Fibroblast of lung (primary cell): ENCODE results near the gene BRD7. TPM values are rescaled to one million over a fixed set of nuclear protein-coding genes. Genes with fewer than 3 reads are reported as not detected.

Experiments
- DNase-seq, 2 donors: peaks; one replicate each; pipeline versions ENCODE4 v3.0.0 to v3.0.0-alpha.2; 2010; ENCODE audit warnings: low read depth in 2 of 2
- H2AFZ ChIP-seq: 2 replicates; pipeline ENCODE4 v1.5.1; 2012; ENCODE audit warnings: low read length, control low read depth, inconsistent platforms
- H3K27ac ChIP-seq: 2 replicates; pipeline ENCODE4 v1.5.1; 2011; ENCODE audit warnings: low read length, control low read depth; ENCODE audit not compliant: insufficient read depth
- H3K27me3 ChIP-seq: 2 replicates; pipeline ENCODE4 v1.5.1; 2011; ENCODE audit warnings: mild to moderate bottlenecking, low read length; ENCODE audit not compliant: control insufficient read depth, insufficient read depth
- H3K36me3 ChIP-seq: 2 replicates; pipeline ENCODE4 v1.5.1; 2011; ENCODE audit warnings: low read length; ENCODE audit not compliant: control insufficient read depth, insufficient read depth
- H3K4me1 ChIP-seq: 2 replicates; pipeline ENCODE4 v1.5.1; 2011; ENCODE audit warnings: low read length; ENCODE audit not compliant: control insufficient read depth, insufficient read depth; ENCODE audit errors: extremely low read depth
- H3K4me2 ChIP-seq: 2 replicates; pipeline ENCODE4 v1.5.1; 2011; ENCODE audit warnings: low read length, control low read depth; ENCODE audit not compliant: insufficient read depth; ENCODE audit errors: extremely low read depth
- H3K4me3 ChIP-seq, 4 experiments: fragments of 200-600 bp in 1 of 4; sonication (generic) in 1 of 4; replicated peaks in 1 of 4; 2 replicates each; pipeline ENCODE4 v1.5.1; 2011 to 2016; ENCODE audit warnings: low read length in 4 of 4, low read depth in 3 of 4, mild to moderate bottlenecking in 3 of 4, control low read depth in 2 of 4, inconsistent platforms in 1 of 4, mixed read lengths in 1 of 4; ENCODE audit not compliant: insufficient read depth in 1 of 4; ENCODE audit errors: control extremely low read depth in 1 of 4
- H3K79me2 ChIP-seq: 2 replicates; pipeline ENCODE4 v1.5.1; 2012; ENCODE audit warnings: mild to moderate bottlenecking, low read length, inconsistent platforms; ENCODE audit not compliant: control insufficient read depth, insufficient read depth
- H3K9ac ChIP-seq: 2 replicates; pipeline ENCODE4 v1.5.1; 2011; ENCODE audit warnings: mild to moderate bottlenecking, low read length, control low read depth; ENCODE audit not compliant: insufficient read depth
- H3K9me3 ChIP-seq: 2 replicates; pipeline ENCODE4 v1.5.1; 2012; ENCODE audit warnings: low read depth, low read length; ENCODE audit not compliant: control insufficient read depth, insufficient read depth
- H4K20me1 ChIP-seq: 2 replicates; pipeline ENCODE4 v1.5.1; 2011; ENCODE audit warnings: low read length; ENCODE audit not compliant: control insufficient read depth, insufficient read depth; ENCODE audit errors: extremely low read depth
- CTCF ChIP-seq, 2 donors: IDR thresholded peaks in 1 of 2; conservative IDR thresholded peaks in 1 of 2; 1 replicate in 1 of 2; 2 replicates in 1 of 2; pipeline ENCODE4 v1.5.1; 2011 to 2012; ENCODE audit warnings: low read length in 2 of 2, control low read depth in 1 of 2, inconsistent platforms in 1 of 2, low read depth in 1 of 2, mild to moderate bottlenecking in 1 of 2
- EZH2 ChIP-seq: IDR thresholded peaks from 2 replicates; pipeline ENCODE4 v1.5.1; 2012; ENCODE audit warnings: low read length, control low read depth, mild to moderate bottlenecking; ENCODE audit errors: missing control alignments
- polyA plus RNA-seq, 2 donors: library from polyadenylated mRNA; depleted of rRNA in 1 of 2; stranded (reverse) in 1 of 2; unstranded in 1 of 2; fragments of >200 nt; gene quantifications; 2 replicates each; pipeline ENCODE4 v1.2.1, GENCODE V29; 2011 to 2012; ENCODE audit warnings: missing spikeins in 1 of 2
- total RNA-seq: library from RNA; depleted of rRNA; stranded (reverse); fragments of >200 nt; gene quantifications from 2 replicates; pipeline ENCODE4 v1.2.1, GENCODE V29; 2014

BRD7 gene
- total and polyA plus RNA-seq, 2 donors (not counting 1 experiment from before 2014, with no cell fraction given) = 50.0 to 51.5 TPM

DNA sequence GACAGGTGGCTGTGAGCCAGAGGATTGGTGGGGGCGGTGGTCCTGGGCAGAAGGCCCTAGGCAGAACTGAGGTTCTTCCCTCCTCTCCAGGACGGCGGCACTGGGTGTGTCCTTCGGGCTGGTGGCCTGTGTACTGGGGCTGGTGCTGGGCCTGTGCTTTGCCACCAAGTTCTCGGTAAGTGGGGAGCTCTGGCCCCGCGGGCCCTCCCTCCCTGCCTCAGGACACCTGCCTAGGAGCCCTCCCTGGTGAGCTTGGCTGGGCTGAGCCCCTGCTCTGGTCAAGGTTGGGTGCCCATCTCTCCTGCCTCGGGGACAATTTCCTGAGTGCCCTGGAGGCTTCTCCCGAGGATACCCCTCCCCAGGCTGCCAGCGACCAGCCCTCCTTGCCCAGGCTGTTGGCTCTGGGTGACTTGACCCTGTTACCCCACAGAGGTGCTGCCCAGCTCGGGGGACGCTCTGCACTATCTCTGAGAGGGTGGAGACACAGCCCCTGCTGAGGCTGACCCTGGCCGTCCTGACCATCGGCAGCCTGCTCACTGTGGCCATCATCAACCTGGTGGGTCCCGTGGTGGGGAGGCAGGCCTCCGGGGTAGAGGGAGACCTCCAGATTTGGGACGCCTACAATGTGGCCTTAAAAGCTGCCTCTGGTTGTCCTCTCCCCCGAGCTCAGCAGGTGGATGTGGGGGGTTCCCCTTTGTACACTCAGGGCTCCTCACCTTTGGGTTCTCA lies 60.4 kb downstream of the BRD7 start:
- no peak overlapping the region for H3K27ac ChIP-seq
- peaks cover 6% of the 10 kb centered on the region for H3K36me3 ChIP-seq
- DNase-seq = no peak
- no peak overlapping the region for H2AFZ ChIP-seq
- H3K4me3 ChIP-seq = no peak overlapping the region
- peaks cover 14% of the 10 kb centered on the region for H3K4me1 ChIP-seq
- H3K4me2 ChIP-seq = no peak overlapping the region
- no peaks in the 10 kb centered on the region for H3K27me3 ChIP-seq
- no peak overlapping the region for H3K9ac ChIP-seq
- TF ChIP-seq CTCF (conservative IDR thresholded peaks at IDR 0.05 in 1 of 2, IDR thresholded peaks at IDR 0.05 in 1 of 2; ENCODE audit: low read depth in 1 of 2, low read length in 2 of 2) (no peak), EZH2 (no peak)
- H3K9me3 ChIP-seq = no peaks in the 10 kb centered on the region
- no peaks in the 10 kb centered on the region for H4K20me1 ChIP-seq
- H3K79me2 ChIP-seq = no peaks in the 10 kb centered on the region

GRCh38 chr16:50306287-50306686 lies 62.5 kb downstream of the BRD7 start:
- H3K27me3 ChIP-seq = no peaks in the 10 kb centered on the region
- DNase-seq = no peak
- TF ChIP-seq EZH2 (no peak), CTCF (conservative IDR thresholded peaks at IDR 0.05 in 1 of 2, IDR thresholded peaks at IDR 0.05 in 1 of 2; ENCODE audit: low read depth in 1 of 2, low read length in 2 of 2) (no peak)
- peaks cover 19% of the 10 kb centered on the region for H3K4me1 ChIP-seq
- H3K4me2 ChIP-seq = no peak overlapping the region
- H3K9me3 ChIP-seq = no peaks in the 10 kb centered on the region
- H3K36me3 ChIP-seq = peaks cover 2% of the 10 kb centered on the region
- H3K79me2 ChIP-seq = no peaks in the 10 kb centered on the region
- H3K4me3 ChIP-seq = no peak overlapping the region
- H4K20me1 ChIP-seq = no peaks in the 10 kb centered on the region
- H2AFZ ChIP-seq = no peak overlapping the region
- H3K27ac ChIP-seq = no peak overlapping the region
- no peak overlapping the region for H3K9ac ChIP-seq

- Histone ChIP-seq H3K36me3 (peaks cover 2% of the 10 kb centered on the region), H3K4me1 (peaks cover 19% of the 10 kb centered on the region), H4K20me1 (no peaks in the 10 kb centered on the region), H3K9ac (no peak overlapping the region), H3K79me2 (no peaks in the 10 kb centered on the region), H3K9me3 (no peaks in the 10 kb centered on the region), H3K4me3 (no peak overlapping the region), H3K4me2 (no peak overlapping the region), H3K27ac (no peak overlapping the region), H2AFZ (no peak overlapping the region), H3K27me3 (no peaks in the 10 kb centered on the region)
- DNase-seq = no peak
- TF ChIP-seq CTCF (conservative IDR thresholded peaks at IDR 0.05 in 1 of 2, IDR thresholded peaks at IDR 0.05 in 1 of 2; ENCODE audit: low read depth in 1 of 2, low read length in 2 of 2) (no peak), EZH2 (no peak)
Measured at GRCh38 chr16:50305441-50306061, 63.2 kb downstream of the BRD7 start.
